DOHH2 (cell line): ENCODE measurements around the gene HAND1.

Experiments used
- H3F3A ChIP-seq: fragments of 200-600 bp; sonication (generic), shearing (Covaris generic); 2 replicates; pipeline ENCODE4 v1.6.0; 2016; ENCODE audit warnings: antibody characterized with exemption, mild to moderate bottlenecking; ENCODE audit not compliant: control insufficient read depth, insufficient read depth
- H3K27ac ChIP-seq: fragments of 200-600 bp; sonication (generic); 2 replicates; pipeline ENCODE4 v1.5.1; 2014; ENCODE audit warnings: low read depth, mild to moderate bottlenecking, low read length, moderate library complexity
- H3K27me3 ChIP-seq: fragments of 200-600 bp; sonication (generic); 2 replicates; pipeline ENCODE4 v1.6.1; 2014; ENCODE audit warnings: mild to moderate bottlenecking, low read length, mixed read lengths; ENCODE audit not compliant: control insufficient read depth
- H3K36me3 ChIP-seq: fragments of 200-600 bp; sonication (generic); 2 replicates; pipeline ENCODE4 v1.6.1; 2014; ENCODE audit warnings: mild to moderate bottlenecking, low read length, moderate library complexity, mixed read lengths; ENCODE audit not compliant: control insufficient read depth
- H3K4me1 ChIP-seq: fragments of 200-600 bp; sonication (generic); 2 replicates; pipeline ENCODE4 v1.6.1; 2014; ENCODE audit warnings: mild to moderate bottlenecking, low read length, mixed read lengths; ENCODE audit not compliant: control insufficient read depth
- H3K4me2 ChIP-seq: fragments of 200-600 bp; sonication (generic); 2 replicates; pipeline ENCODE4 v1.6.0; 2014; ENCODE audit warnings: mild to moderate bottlenecking, low read length, moderate library complexity
- H3K4me3 ChIP-seq: fragments of 200-600 bp; sonication (generic); 2 replicates; pipeline ENCODE4 v1.5.1; 2014; ENCODE audit warnings: mild to moderate bottlenecking, low read length, mixed read lengths
- H3K79me2 ChIP-seq: fragments of 200-600 bp; sonication (generic); 2 replicates; pipeline ENCODE4 v1.6.1; 2014; ENCODE audit warnings: mild to moderate bottlenecking, low read length, mixed read lengths; ENCODE audit not compliant: control insufficient read depth
- H3K9me2 ChIP-seq: fragments of 200-600 bp; sonication (generic); replicated peaks from 2 replicates; pipeline ENCODE4 v1.6.1; 2014; ENCODE audit warnings: mild to moderate bottlenecking, low read length, mixed read lengths; ENCODE audit not compliant: control insufficient read depth
- H3K9me3 ChIP-seq: fragments of 200-600 bp; sonication (generic); 2 replicates; pipeline ENCODE4 v1.6.1; 2014; ENCODE audit warnings: antibody characterized with exemption, low read length, mixed read lengths; ENCODE audit not compliant: control insufficient read depth, insufficient read depth
- H4K20me1 ChIP-seq: fragments of 200-600 bp; sonication (generic); 2 replicates; pipeline ENCODE4 v1.6.0; 2014; ENCODE audit warnings: low read depth, mild to moderate bottlenecking, antibody characterized with exemption, low read length, moderate library complexity; ENCODE audit not compliant: control insufficient read depth, insufficient read depth
- EZH2phosphoT487 ChIP-seq: fragments of 200-600 bp; sonication (generic); IDR thresholded peaks from 2 replicates; pipeline ENCODE4 v1.6.1; 2017; ENCODE audit warnings: borderline replicate concordance, mild to moderate bottlenecking, antibody characterized with exemption, low read length, moderate library complexity, mixed read lengths
- TF ChIP-seq, protein P1 (sequence below): fragments of 200-600 bp; sonication (generic); IDR thresholded peaks from one replicate; pipeline ENCODE4 v1.5.1; 2014; ENCODE audit warnings: antibody characterized with exemption, mild to moderate bottlenecking, low read depth, low read length; ENCODE audit not compliant: poor library complexity, severe bottlenecking

The HAND1 gene

DNA sequence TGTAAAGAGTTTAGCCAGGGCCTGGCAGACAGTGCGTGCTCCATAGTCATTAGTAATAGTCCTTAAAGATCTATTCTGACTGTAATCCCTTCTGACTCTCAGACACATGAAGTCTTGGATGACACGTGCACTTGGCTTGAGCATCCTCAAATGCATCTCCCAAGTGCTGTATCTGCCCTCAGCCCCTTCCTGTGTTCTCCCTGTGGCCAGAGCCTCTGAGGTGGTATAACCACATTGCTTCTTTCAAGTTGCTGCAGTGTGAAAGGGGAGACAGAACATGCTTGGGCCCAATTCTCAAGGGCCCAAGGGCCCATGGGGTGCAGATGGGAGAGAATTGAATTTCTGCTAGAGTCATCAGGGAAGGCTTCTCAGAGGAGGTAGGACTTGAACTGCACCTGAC is 30.1 kb upstream of the HAND1 start:
- Histone ChIP-seq H3K36me3 (no peaks in the 10 kb centered on the region), H3F3A (no peaks in the 10 kb centered on the region), H3K4me1 (peaks cover 2% of the 10 kb centered on the region; the same call in 1 of the 2 replicates), H3K9me2 (no peaks in the 10 kb centered on the region), H3K4me3 (no peak overlapping the region), H3K4me2 (no peak overlapping the region), H3K79me2 (no peaks in the 10 kb centered on the region), H3K9me3 (no peaks in the 10 kb centered on the region), H3K27ac (no peak overlapping the region), H4K20me1 (no peaks in the 10 kb centered on the region; the same call in 1 of the 2 replicates), H3K27me3 (no peaks in the 10 kb centered on the region)
- TF ChIP-seq EZH2phosphoT487: no peak
- TF ChIP-seq, protein P1, sequence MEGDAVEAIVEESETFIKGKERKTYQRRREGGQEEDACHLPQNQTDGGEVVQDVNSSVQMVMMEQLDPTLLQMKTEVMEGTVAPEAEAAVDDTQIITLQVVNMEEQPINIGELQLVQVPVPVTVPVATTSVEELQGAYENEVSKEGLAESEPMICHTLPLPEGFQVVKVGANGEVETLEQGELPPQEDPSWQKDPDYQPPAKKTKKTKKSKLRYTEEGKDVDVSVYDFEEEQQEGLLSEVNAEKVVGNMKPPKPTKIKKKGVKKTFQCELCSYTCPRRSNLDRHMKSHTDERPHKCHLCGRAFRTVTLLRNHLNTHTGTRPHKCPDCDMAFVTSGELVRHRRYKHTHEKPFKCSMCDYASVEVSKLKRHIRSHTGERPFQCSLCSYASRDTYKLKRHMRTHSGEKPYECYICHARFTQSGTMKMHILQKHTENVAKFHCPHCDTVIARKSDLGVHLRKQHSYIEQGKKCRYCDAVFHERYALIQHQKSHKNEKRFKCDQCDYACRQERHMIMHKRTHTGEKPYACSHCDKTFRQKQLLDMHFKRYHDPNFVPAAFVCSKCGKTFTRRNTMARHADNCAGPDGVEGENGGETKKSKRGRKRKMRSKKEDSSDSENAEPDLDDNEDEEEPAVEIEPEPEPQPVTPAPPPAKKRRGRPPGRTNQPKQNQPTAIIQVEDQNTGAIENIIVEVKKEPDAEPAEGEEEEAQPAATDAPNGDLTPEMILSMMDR: no peak

DNA sequence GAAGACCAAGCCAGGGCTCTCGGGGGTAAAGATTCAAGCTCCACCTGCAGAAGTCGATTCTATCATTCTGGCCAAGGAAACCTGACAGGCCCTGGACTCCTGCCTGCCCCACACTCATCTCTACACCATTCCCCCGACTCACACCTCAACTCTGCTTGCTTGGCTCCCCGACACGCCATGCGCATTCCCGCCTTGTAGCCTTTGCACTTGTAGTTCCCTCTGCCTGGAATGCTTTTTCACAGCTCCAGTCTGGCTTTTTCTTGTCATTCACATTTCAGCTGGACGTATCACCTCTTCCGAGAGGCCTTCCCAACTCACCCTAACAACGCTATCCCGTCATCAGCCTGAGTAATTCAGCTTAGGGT is 28.7 kb upstream of the HAND1 start:
- no peak overlapping the region for H3K4me2 ChIP-seq

DNA sequence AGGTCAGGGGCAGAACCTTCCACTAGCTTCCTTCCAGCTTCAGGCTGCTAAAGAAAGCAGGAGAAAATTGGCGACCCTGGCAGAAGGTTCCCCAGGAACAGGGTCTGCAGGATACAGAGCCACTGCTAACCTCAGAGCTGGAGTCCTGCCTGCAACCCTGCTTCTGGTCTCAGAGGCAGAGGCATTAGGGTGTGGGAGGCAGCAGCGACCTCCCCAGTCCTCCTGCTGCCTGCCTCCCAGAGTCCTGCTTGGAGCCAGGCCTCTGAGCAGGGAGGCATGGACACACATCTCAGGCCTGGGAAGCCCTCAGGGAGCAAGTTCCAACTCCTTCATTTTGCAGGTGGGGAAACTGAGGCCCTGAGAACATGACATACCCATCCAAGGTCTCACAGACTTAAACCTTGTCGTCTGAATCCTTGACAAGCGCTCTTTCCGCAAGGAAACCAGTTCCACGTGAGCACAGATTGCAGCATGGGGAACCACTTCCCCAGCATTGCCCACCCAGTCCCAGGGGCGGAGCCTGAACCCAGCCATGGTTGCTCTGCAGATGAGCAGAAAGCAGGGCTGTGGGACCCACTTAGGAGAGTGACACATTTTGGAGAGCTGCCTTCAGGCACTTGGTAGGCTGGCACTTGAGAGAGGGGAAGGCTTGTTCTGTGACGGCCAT is 28.2 kb upstream of the HAND1 start:
- Histone ChIP-seq H3K4me3 (no peak overlapping the region), H3K79me2 (no peaks in the 10 kb centered on the region), H3K27me3 (no peaks in the 10 kb centered on the region), H3K36me3 (no peaks in the 10 kb centered on the region), H3K4me2 (no peak overlapping the region), H3K9me3 (no peaks in the 10 kb centered on the region), H3K27ac (no peak overlapping the region), H3K9me2 (no peaks in the 10 kb centered on the region), H3K4me1 (peaks cover 9% of the 10 kb centered on the region; the same call in 1 of the 2 replicates), H3F3A (no peaks in the 10 kb centered on the region), H4K20me1 (no peaks in the 10 kb centered on the region; the same call in 1 of the 2 replicates)
- TF ChIP-seq, protein P1: no peak
- TF ChIP-seq EZH2phosphoT487: no peak

More for the DNA sequence above, 28.7 kb upstream of the HAND1 start:
- Histone ChIP-seq H3F3A (no peaks in the 10 kb centered on the region), H3K36me3 (no peaks in the 10 kb centered on the region), H3K4me1 (peaks cover 9% of the 10 kb centered on the region; the same call in 1 of the 2 replicates), H3K79me2 (no peaks in the 10 kb centered on the region), H3K27me3 (no peaks in the 10 kb centered on the region), H3K9me2 (no peaks in the 10 kb centered on the region), H3K9me3 (no peaks in the 10 kb centered on the region), H4K20me1 (no peaks in the 10 kb centered on the region; the same call in 1 of the 2 replicates), H3K4me3 (no peak overlapping the region), H3K27ac (no peak overlapping the region)
- TF ChIP-seq, protein P1: no peak
- no peak for TF ChIP-seq EZH2phosphoT487
